GM23338 (cell line): Measurements from ENCODE around the gene NELFB. TPM values are rescaled to one million over a fixed set of nuclear protein-coding genes. Genes with fewer than 3 reads are reported as not detected.
A peak's percentile ranks its signal among the peaks of the same experiment; 100 is the strongest.

ENCODE experiments used
- ATAC-seq: fragments of 200-7000 bp; cut with Tn5 transposase; 3 replicates; pipeline ENCODE4 v1.9.1; 2020
- DNase-seq: peaks from one replicate; pipeline ENCODE4 v3.0.0-alpha.2; 2015; ENCODE audit warnings: low spot score
- H2AFZ ChIP-seq: fragments of 200-600 bp; sonication (generic); 2 replicates; pipeline ENCODE4 v1.8.0; 2016; ENCODE audit warnings: antibody characterized with exemption, mild to moderate bottlenecking, moderate library complexity
- H3F3A ChIP-seq: fragments of 200-600 bp; sonication (generic); replicated peaks from 2 replicates; pipeline ENCODE4 v1.8.0; 2017; ENCODE audit warnings: antibody characterized with exemption, mixed run types, low read depth
- H3K27ac ChIP-seq: fragments of 200-600 bp; sonication (generic); 2 replicates; pipeline ENCODE4 v1.6.1; 2016; ENCODE audit warnings: low read depth
- H3K27me3 ChIP-seq: fragments of 200-600 bp; sonication (generic); 2 replicates; pipeline ENCODE4 v1.8.0; 2016; ENCODE audit warnings: mild to moderate bottlenecking, mixed run types, moderate library complexity; ENCODE audit not compliant: insufficient read depth
- H3K36me3 ChIP-seq: fragments of 200-600 bp; sonication (generic); 2 replicates; pipeline ENCODE4 v1.8.0; 2016; ENCODE audit warnings: mild to moderate bottlenecking; ENCODE audit not compliant: insufficient read depth
- H3K4me1 ChIP-seq: fragments of 200-600 bp; sonication (generic); 2 replicates; pipeline ENCODE4 v1.8.0; 2016; ENCODE audit warnings: mild to moderate bottlenecking, moderate library complexity; ENCODE audit not compliant: insufficient read depth
- H3K4me2 ChIP-seq: fragments of 200-600 bp; sonication (generic); 2 replicates; pipeline ENCODE4 v1.7.1; 2017; ENCODE audit warnings: mixed run types
- H3K4me3 ChIP-seq: fragments of 200-600 bp; sonication (generic); 2 replicates; pipeline ENCODE4 v1.6.1; 2016; ENCODE audit warnings: mixed run types
- H3K79me2 ChIP-seq: fragments of 200-600 bp; sonication (generic); replicated peaks from 2 replicates; pipeline ENCODE4 v1.8.0; 2017; ENCODE audit warnings: mild to moderate bottlenecking; ENCODE audit not compliant: insufficient read depth
- H3K9me2 ChIP-seq: fragments of 200-600 bp; sonication (generic); 2 replicates; pipeline ENCODE4 v1.8.0; 2017; ENCODE audit not compliant: insufficient read depth
- H4K20me1 ChIP-seq: fragments of 200-600 bp; sonication (generic); replicated peaks from 2 replicates; pipeline ENCODE4 v1.8.0; 2017; ENCODE audit warnings: mild to moderate bottlenecking; ENCODE audit not compliant: insufficient read depth
- H3K27ac Mint-ChIP-seq: 2 replicates; pipeline ENCODE4 v1.8.0; 2020; ENCODE audit warnings: inconsistent platforms, mild to moderate bottlenecking, moderate library complexity, mixed read lengths
- H3K27me3 Mint-ChIP-seq: 3 replicates; pipeline ENCODE4 v1.8.0; 2022; ENCODE audit warnings: low read depth, mild to moderate bottlenecking, moderate library complexity, mixed read lengths, inconsistent platforms; ENCODE audit not compliant: insufficient read depth, poor library complexity
- H3K36me3 Mint-ChIP-seq: 3 replicates; pipeline ENCODE4 v1.8.0; 2021; ENCODE audit warnings: low read depth, mild to moderate bottlenecking, inconsistent platforms, moderate library complexity, mixed read lengths
- H3K4me1 Mint-ChIP-seq: 3 replicates; pipeline ENCODE4 v1.8.0; 2020; ENCODE audit warnings: mild to moderate bottlenecking, inconsistent platforms, mixed read lengths
- H3K4me3 Mint-ChIP-seq: 3 replicates; pipeline ENCODE4 v1.8.0; 2021; ENCODE audit warnings: moderate library complexity, mild to moderate bottlenecking, inconsistent platforms, mixed read lengths
- H3K9me3 Mint-ChIP-seq: 3 replicates; pipeline ENCODE4 v1.8.0; 2020; ENCODE audit warnings: moderate library complexity, mild to moderate bottlenecking, inconsistent platforms, mixed read lengths
- EZH2 ChIP-seq: fragments of 200-600 bp; sonication (generic); IDR thresholded peaks from one replicate; pipeline ENCODE4 v1.8.0; 2017; ENCODE audit warnings: antibody characterized with exemption, mild to moderate bottlenecking, low read depth; ENCODE audit not compliant: unreplicated experiment
- EZH2phosphoT487 ChIP-seq: fragments of 200-600 bp; sonication (generic); IDR thresholded peaks from one replicate; pipeline ENCODE4 v1.8.1; 2018; ENCODE audit warnings: antibody characterized with exemption; ENCODE audit not compliant: unreplicated experiment
- JUNB ChIP-seq: IDR thresholded peaks from one replicate; pipeline ENCODE4 v1.6.1; 2016; ENCODE audit warnings: antibody characterized with exemption; ENCODE audit not compliant: unreplicated experiment
- STAT1 ChIP-seq: IDR thresholded peaks from one replicate; pipeline ENCODE4 v1.6.1; 2016; ENCODE audit warnings: antibody characterized with exemption; ENCODE audit not compliant: unreplicated experiment
- ZNF114 ChIP-seq: fragments of 250-450 bp; sonication (Bioruptor Pico); IDR thresholded peaks from 2 replicates; pipeline ENCODE4 v1.5.0; 2020; ENCODE audit warnings: mild to moderate bottlenecking, moderate library complexity
- ZNF331 ChIP-seq: fragments of 250-450 bp; sonication (Bioruptor Pico); IDR thresholded peaks from 2 replicates; pipeline ENCODE4 v1.5.0; 2020; ENCODE audit warnings: low read depth, mild to moderate bottlenecking, moderate library complexity
- ZNF462 ChIP-seq: fragments of 250-450 bp; sonication (Bioruptor Pico); IDR thresholded peaks from 2 replicates; pipeline ENCODE4 v1.5.0; 2020; ENCODE audit warnings: mild to moderate bottlenecking, moderate library complexity
- polyA plus RNA-seq: library from polyadenylated mRNA; unstranded; fragments of >200 nt; fragmentation: Nextera tagmentation; extraction: Ambion mirVana; gene quantifications from 2 replicates; pipeline ENCODE4 v1.2.1, GENCODE V29; 2016
- total RNA-seq: library from RNA; depleted of rRNA; stranded (reverse); fragments of >200 nt; shearing (Covaris generic); gene quantifications from 2 replicates; pipeline ENCODE4 v1.2.3, GENCODE V29; 2014

Gene NELFB
- total and polyA plus RNA-seq, 2 experiments from 2014 or later: 30.0 to 97.3 TPM

DNA sequence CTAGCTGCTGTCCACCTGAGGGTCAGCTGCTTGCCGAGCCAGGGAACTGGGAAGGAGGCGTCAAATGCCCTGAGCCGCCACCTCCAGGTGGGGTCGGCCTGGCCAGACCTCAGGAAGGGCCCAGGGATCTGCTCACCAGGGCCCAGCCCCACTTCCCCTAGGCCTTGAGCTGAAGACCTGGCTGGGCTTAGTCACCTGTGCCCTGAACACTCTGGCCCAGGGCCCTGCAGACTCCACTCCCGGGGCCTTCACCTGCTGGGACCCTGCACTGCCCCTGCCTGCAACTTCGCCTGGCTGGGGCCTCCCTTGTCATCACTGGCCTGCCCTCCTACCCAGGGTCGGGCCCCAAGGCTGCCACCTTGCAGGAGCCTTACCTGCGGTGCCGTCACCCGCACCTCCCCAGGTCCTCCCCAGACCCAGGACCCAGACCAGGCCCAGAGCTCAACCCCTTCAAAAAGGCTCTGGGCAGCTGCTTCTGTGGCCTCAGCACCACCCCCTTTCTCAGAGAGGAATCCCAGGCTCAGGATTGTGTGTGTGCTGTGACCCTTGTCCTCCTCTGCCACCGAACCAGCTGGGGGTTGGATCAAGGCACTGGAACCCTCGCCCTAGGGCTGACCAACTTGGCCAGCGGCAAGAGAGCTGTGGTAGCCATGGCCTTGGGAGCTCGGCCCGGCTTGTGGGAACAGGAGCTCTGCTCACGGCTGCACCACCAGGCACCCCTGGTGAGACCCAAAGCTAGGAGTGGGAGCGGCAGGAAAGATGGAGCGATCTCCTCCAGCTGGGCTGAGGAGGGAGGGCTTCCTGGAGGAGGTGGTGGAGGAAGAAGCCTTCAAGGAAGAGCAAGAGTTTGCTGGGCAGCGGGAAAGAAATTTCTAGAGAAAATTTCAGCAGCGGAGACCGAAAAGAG, 1.2 kb upstream of the NELFB start (continued):
- no peak for TF ChIP-seq ZNF462 (CRISPR knock-in tag)
- no peak for TF ChIP-seq EZH2
- no peak for TF ChIP-seq ZNF114 (CRISPR knock-in tag)
- no peak for TF ChIP-seq JUNB

DNA sequence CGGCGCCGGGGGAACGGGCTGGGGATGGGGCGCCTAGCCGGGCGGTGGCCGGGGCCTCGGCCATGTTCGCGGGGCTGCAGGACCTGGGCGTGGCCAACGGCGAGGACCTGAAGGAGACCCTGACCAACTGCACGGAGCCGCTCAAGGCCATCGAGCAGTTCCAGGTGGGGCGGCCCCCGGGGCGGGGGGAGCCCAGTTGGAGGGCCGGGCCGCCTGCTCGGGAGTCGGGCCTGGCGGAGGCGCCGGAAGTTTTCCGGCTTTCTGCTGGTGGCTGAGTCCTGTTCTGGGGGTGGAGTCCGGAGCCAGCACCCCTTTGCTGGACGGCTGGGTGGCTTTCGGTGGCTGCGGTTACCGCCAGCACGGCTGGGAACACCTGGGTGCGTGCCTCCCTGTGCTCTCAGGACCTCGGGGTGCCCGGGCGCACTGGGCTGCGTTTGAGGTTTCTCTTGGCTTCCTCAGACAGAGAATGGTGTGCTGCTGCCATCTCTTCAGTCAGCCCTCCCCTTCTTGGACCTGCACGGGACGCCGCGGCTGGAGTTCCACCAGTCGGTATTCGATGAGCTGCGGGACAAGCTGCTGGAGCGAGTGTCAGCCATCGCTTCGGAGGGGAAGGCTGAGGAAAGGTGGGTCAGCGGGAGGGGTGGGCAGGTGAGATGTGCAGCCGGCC, 454 bp downstream of the NELFB start:
- Mint-ChIP-seq H3K4me1 (peaks cover 8% of the 10 kb centered on the region), H3K27ac (no peak overlapping the region; the same call in 1 of the 2 replicates), H3K9me3 (no peaks in the 10 kb centered on the region), H3K4me3 (peak overlapping the region; percentile 89), H3K27me3 (peaks cover 16% of the 10 kb centered on the region), H3K36me3 (peaks cover 19% of the 10 kb centered on the region; the same call in 2 of the 3 replicates)
- H2AFZ ChIP-seq: no peak overlapping the region
- no peaks in the 10 kb centered on the region for H3K9me2 ChIP-seq
- no peaks in the 10 kb centered on the region; the same call in 1 of the 2 replicates for H4K20me1 ChIP-seq
- peaks cover 9% of the 10 kb centered on the region for H3K36me3 ChIP-seq
- DNase-seq: peak; percentile 67
- TF ChIP-seq EZH2phosphoT487 (no peak), ZNF331 (CRISPR knock-in tag) (no peak), STAT1 (no peak)
- H3K27ac ChIP-seq: no peak overlapping the region
- H3K27me3 ChIP-seq: peaks cover 4% of the 10 kb centered on the region; the same call in 1 of the 2 replicates
- peak overlapping the region; percentile 96 for H3K4me3 ChIP-seq
- peaks cover 13% of the 10 kb centered on the region; the same call in 1 of the 2 replicates for H3K4me1 ChIP-seq
- H3K4me2 ChIP-seq: peak overlapping the region; percentile 94
- H3K79me2 ChIP-seq: peaks cover 24% of the 10 kb centered on the region
- H3F3A ChIP-seq: peaks cover 12% of the 10 kb centered on the region
- ATAC-seq: peak; percentile 29
